ENCODE results near the gene PCDHGC3. TPM values are rescaled to one million over a fixed set of nuclear protein-coding genes. Genes with fewer than 3 reads are reported as not detected.
A peak's percentile ranks its signal among the peaks of the same experiment; 100 is the strongest.

Gene PCDHGC3
- total RNA-seq, 2 experiments from 2014 or later, result not detected

- Mint-ChIP-seq H3K9me3 (ENCODE audit: low read depth) (no peaks in the 10 kb centered on the region), H3K27ac (no peak overlapping the region), H3K27me3 (peaks cover 2% of the 10 kb centered on the region), H3K4me3 (no peak overlapping the region), H3K4me1 (no peaks in the 10 kb centered on the region), H3K36me3 (no peaks in the 10 kb centered on the region)
- CTCF ChIA-PET, result no interaction called here
- DNase-seq, result no peak
- ATAC-seq, result no peak
Observed at GRCh38 chr5:141503681-141504080, 27.9 kb downstream of the PCDHGC3 start.

GRCh38 chr5:141504216-141504615 is 28.4 kb downstream of the PCDHGC3 start:
- Mint-ChIP-seq H3K4me3 (no peak overlapping the region), H3K9me3 (ENCODE audit: low read depth) (no peaks in the 10 kb centered on the region), H3K36me3 (no peaks in the 10 kb centered on the region), H3K27me3 (peaks cover 2% of the 10 kb centered on the region), H3K27ac (no peak overlapping the region), H3K4me1 (peaks cover 3% of the 10 kb centered on the region)
- DNase-seq, result no peak
- ATAC-seq, result no peak
- CTCF ChIA-PET, result interaction anchor here (1.0 kb wide), 1 partner anchor 9 kb away, joined by 3 read pairs; no protein-coding TSS in a partner anchor

GRCh38 chr5:141506381-141507155 is 30.8 kb downstream of the PCDHGC3 start:
- Mint-ChIP-seq H3K9me3 (ENCODE audit: low read depth) (no peaks in the 10 kb centered on the region), H3K4me1 (peaks cover 8% of the 10 kb centered on the region), H3K36me3 (no peaks in the 10 kb centered on the region), H3K27me3 (peaks cover 3% of the 10 kb centered on the region), H3K27ac (no peak overlapping the region), H3K4me3 (no peak overlapping the region)
- DNase-seq (no peak), ATAC-seq (no peak)
- CTCF ChIA-PET, result interaction anchor here (0.7 to 1.2 kb wide), 2 partner anchors 18 to 86 kb away, joined by 3 read pairs; partner anchors contain the start of gene PCDHGA11

DNA sequence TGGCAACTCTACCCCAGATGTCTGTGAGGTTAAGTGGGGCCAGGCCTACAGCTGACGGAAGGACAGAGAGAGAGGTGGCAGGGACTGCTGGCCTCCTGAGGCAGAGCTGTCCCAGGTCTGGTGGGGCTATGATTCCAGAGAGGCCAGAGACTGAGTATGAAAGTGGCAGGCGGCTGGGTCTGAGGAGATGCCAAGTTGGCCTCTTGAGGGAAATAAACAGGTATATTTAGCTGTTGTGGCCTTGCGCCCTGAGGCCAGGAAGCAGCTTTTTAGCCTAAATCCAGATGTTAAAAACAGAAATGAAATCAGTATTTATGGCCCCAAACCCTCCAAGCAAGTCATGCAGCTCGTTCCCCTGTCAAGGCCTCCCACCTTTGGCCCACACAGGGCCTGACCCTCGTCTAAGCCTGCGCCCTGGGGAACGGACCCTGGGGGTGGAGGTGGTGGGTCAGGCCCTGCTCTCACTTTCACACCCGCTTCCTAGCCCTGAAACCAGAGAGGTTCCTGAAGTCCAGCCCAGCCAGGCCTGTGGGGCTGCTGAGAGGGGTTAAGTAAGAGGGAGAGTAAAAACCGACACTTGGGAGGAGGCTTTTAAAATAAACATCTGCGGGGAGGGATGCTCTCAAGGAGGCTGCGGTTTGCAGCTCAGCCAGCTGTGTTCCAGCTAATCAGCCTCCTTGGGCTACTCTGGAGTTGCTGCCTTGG is 31.8 kb downstream of the PCDHGC3 start:
- Mint-ChIP-seq H3K27ac (no peak overlapping the region), H3K4me1 (peaks cover 8% of the 10 kb centered on the region), H3K27me3 (peaks cover 3% of the 10 kb centered on the region), H3K9me3 (ENCODE audit: low read depth) (no peaks in the 10 kb centered on the region), H3K4me3 (no peak overlapping the region), H3K36me3 (no peaks in the 10 kb centered on the region)
- ATAC-seq (no peak), DNase-seq (no peak)
- CTCF ChIA-PET, result interaction anchor here (0.6 to 2.2 kb wide), 4 partner anchors 14 to 77 kb away, joined by 3 to 6 read pairs (median 4); partner anchors contain the start of gene PCDHGA12

DNA sequence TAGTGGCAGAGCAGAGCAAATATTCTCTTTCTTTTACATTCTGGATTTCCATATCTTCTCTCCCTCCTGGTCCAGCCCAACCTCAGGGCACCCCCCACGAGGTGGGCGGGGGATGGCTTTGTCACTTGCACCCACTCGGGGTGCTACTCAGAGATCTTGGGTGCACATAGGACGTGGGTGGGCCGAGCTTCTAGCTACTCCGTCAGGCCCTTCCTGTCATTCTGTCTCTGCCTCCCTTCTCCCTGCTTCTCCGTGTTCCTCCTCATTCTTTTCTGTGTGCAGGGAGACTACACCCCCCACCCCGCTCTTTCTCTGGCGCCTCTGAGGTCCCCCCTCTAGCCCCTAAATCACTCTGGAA is 32.7 kb downstream of the PCDHGC3 start:
- Mint-ChIP-seq H3K27me3 (peaks cover 3% of the 10 kb centered on the region), H3K4me3 (no peak overlapping the region), H3K27ac (no peak overlapping the region), H3K4me1 (peaks cover 14% of the 10 kb centered on the region), H3K9me3 (ENCODE audit: low read depth) (no peaks in the 10 kb centered on the region), H3K36me3 (peaks cover 3% of the 10 kb centered on the region)
- CTCF ChIA-PET, result interaction anchor here (1.3 to 2.3 kb wide), 4 partner anchors 13 to 56 kb away, joined by 4 to 6 read pairs (median 6); no protein-coding TSS in a partner anchor
- DNase-seq (no peak), ATAC-seq (no peak)

GRCh38 chr5:141508798-141509611 is 33.2 kb downstream of the PCDHGC3 start:
- no peak overlapping the region for H3K4me3 Mint-ChIP-seq
- no peak for ATAC-seq
- H3K27me3 Mint-ChIP-seq, result peaks cover 3% of the 10 kb centered on the region
- H3K27ac Mint-ChIP-seq, result no peak overlapping the region
- H3K36me3 Mint-ChIP-seq, result peaks cover 5% of the 10 kb centered on the region
- CTCF ChIA-PET, result interaction anchor here (0.7 to 2.3 kb wide), 5 partner anchors 14 to 79 kb away, joined by 3 to 6 read pairs (median 5); partner anchors contain the start of gene PCDHGA12
- peaks cover 20% of the 10 kb centered on the region for H3K4me1 Mint-ChIP-seq
- no peak for DNase-seq
- no peaks in the 10 kb centered on the region for H3K9me3 Mint-ChIP-seq (ENCODE audit: low read depth)

DNA sequence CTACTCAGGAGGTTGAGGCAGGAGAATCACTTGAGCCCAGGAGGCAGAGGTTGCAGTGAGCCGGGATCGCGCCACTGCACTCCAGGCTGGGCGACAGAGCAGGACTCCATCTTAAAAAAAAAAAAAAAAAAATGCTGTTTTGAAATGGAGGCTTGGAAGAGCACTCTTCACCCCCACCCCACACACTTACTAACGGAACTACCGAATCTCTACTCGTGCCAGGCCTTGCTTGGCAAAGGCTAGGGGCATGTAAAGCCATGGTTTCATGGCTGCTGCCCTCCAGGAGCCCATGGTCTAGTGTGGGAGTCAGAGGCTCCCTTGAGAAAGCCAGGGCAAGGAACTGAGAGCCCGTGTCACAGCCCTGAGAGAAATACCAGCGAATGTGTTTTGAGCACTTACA is 34.4 kb downstream of the PCDHGC3 start:
- Mint-ChIP-seq H3K9me3 (ENCODE audit: low read depth) (no peaks in the 10 kb centered on the region), H3K27me3 (peaks cover 3% of the 10 kb centered on the region), H3K4me1 (peaks cover 24% of the 10 kb centered on the region), H3K27ac (no peak overlapping the region), H3K4me3 (no peak overlapping the region), H3K36me3 (peaks cover 5% of the 10 kb centered on the region)
- no peak for ATAC-seq
- CTCF ChIA-PET, result interaction anchor here (0.8 to 4.9 kb wide), 7 partner anchors 13 to 189 kb away, joined by 3 to 33 read pairs (median 5); partner anchors contain the start of genes PCDHGA10, PCDHGA11, PCDHGA3 and TAF7
- no peak for DNase-seq

DNA sequence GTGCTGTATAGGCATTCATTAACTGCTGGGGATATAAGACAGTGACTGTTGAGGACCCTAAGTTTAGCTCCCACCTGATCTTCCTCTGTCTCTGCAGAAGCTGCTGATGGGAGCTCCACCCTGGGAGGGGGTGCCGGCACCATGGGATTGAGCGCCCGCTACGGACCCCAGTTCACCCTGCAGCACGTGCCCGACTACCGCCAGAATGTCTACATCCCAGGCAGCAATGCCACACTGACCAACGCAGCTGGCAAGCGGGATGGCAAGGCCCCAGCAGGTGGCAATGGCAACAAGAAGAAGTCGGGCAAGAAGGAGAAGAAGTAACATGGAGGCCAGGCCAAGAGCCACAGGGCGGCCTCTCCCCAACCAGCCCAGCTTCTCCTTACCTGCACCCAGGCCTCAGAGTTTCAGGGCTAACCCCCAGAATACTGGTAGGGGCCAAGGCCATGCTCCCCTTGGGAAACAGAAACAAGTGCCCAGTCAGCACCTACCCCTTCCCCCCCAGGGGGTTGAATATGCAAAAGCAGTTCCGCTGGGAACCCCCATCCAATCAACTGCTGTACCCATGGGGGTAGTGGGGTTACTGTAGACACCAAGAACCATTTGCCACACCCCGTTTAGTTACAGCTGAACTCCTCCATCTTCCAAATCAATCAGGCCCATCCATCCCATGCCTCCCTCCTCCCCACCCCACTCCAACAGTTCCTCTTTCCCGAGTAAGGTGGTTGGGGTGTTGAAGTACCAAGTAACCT is 35.3 kb downstream of the PCDHGC3 start:
- peaks cover 8% of the 10 kb centered on the region for H3K36me3 Mint-ChIP-seq
- peaks cover 24% of the 10 kb centered on the region for H3K4me1 Mint-ChIP-seq
- H3K4me3 Mint-ChIP-seq, result no peak overlapping the region
- DNase-seq, result no peak
- H3K9me3 Mint-ChIP-seq (ENCODE audit: low read depth), result no peaks in the 10 kb centered on the region
- ATAC-seq, result no peak
- CTCF ChIA-PET, result interaction anchor here (0.8 to 5.3 kb wide), 14 partner anchors 12 to 190 kb away, joined by 3 to 58 read pairs (median 5); partner anchors contain the start of genes PCDHGA10, PCDHGA11, PCDHGA12 and PCDHGA3
- H3K27me3 Mint-ChIP-seq, result peaks cover 3% of the 10 kb centered on the region
- no peak overlapping the region for H3K27ac Mint-ChIP-seq

- peaks cover 3% of the 10 kb centered on the region for H3K27me3 Mint-ChIP-seq
- DNase-seq (no peak), ATAC-seq (no peak)
- H3K9me3 Mint-ChIP-seq (ENCODE audit: low read depth), result no peaks in the 10 kb centered on the region
- H3K4me1 Mint-ChIP-seq, result peaks cover 24% of the 10 kb centered on the region
- H3K4me3 Mint-ChIP-seq, result no peak overlapping the region
- H3K27ac Mint-ChIP-seq, result no peak overlapping the region
- CTCF ChIA-PET, result interaction anchor here (0.6 to 5.3 kb wide), 23 partner anchors 10 to 335 kb away, joined by 3 to 58 read pairs (median 5); partner anchors contain the start of genes PCDHGA1, PCDHGA10, PCDHGA11 and PCDHGA12
- H3K36me3 Mint-ChIP-seq, result peaks cover 16% of the 10 kb centered on the region
Observed at GRCh38 chr5:141511771-141512325, 36.1 kb downstream of the PCDHGC3 start.

DNA sequence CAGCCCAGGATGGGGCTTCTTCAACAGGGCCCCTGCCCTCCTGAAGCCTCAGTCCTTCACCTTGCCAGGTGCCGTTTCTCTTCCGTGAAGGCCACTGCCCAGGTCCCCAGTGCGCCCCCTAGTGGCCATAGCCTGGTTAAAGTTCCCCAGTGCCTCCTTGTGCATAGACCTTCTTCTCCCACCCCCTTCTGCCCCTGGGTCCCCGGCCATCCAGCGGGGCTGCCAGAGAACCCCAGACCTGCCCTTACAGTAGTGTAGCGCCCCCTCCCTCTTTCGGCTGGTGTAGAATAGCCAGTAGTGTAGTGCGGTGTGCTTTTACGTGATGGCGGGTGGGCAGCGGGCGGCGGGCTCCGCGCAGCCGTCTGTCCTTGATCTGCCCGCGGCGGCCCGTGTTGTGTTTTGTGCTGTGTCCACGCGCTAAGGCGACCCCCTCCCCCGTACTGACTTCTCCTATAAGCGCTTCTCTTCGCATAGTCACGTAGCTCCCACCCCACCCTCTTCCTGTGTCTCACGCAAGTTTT is 36.7 kb downstream of the PCDHGC3 start:
- CTCF ChIA-PET, result interaction anchor here (0.6 to 5.3 kb wide), 35 partner anchors 10 to 336 kb away, joined by 3 to 58 read pairs (median 4); partner anchors contain the start of genes PCDHGA1, PCDHGA10, PCDHGA11 and PCDHGA12
- Mint-ChIP-seq H3K4me1 (peaks cover 24% of the 10 kb centered on the region), H3K9me3 (ENCODE audit: low read depth) (no peaks in the 10 kb centered on the region), H3K36me3 (peaks cover 19% of the 10 kb centered on the region), H3K27me3 (peaks cover 3% of the 10 kb centered on the region), H3K27ac (peak overlapping the region; percentile 52), H3K4me3 (peak overlapping the region; percentile 36)
- DNase-seq (peak; percentile 89), ATAC-seq (peak; percentile 62)

DNA sequence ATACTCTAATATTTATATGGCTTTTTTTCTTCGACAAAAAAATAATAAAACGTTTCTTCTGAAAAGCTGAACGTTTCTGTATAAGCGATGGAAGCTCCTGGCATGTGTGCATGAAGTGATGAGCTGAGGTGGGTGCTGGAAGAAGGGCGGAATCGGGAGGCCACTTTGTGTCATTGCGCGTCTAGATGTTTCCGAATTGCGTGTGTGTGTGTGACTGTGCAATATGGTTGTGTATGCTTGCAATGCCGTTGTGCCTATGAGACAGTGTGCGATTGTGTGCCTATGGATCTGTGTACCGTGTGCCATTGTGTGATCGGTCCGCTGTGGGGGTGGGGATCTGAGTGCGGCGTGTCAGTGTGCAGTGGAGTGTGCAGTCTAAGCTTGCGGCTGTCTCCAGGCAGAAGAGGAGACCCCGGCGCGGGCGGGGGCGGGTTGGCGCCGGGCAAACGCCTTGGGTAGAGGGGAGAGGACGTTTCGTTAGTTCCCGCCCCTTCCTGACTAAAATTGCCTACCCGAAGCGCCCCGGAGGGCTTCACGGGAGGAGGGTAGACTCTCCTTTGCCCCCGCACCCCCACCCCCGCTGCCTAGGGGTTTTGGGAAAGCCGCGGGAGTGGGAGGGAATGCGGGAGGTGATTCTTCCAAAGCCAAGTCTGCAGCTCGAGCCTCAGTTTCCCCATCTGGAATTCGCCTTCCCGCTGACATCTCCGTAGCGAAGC is 37.3 kb downstream of the PCDHGC3 start:
- Mint-ChIP-seq H3K36me3 (peaks cover 23% of the 10 kb centered on the region), H3K27ac (peak overlapping the region; percentile 52), H3K4me1 (peaks cover 24% of the 10 kb centered on the region), H3K4me3 (peak overlapping the region; percentile 36), H3K27me3 (peaks cover 3% of the 10 kb centered on the region), H3K9me3 (ENCODE audit: low read depth) (no peaks in the 10 kb centered on the region)
- CTCF ChIA-PET, result interaction anchor here (0.7 to 5.3 kb wide), 38 partner anchors 8 to 289 kb away, joined by 3 to 58 read pairs (median 4); partner anchors contain the start of genes PCDHB15, PCDHGA1, PCDHGA10 and PCDHGA11
- ATAC-seq (peak; percentile 42), DNase-seq (peak; percentile 43)

All from activated CD8-positive, alpha-beta memory T cell treated with anti-CD3 and anti-CD28 coated beads, Interleukin-2, amount 10 ng/mL, durations not matched to agents 7 days and 5 days (primary cell).